GM12878 (cell line): ENCODE data around the gene PCP4L1. TPM values are rescaled to one million over a fixed set of nuclear protein-coding genes. Genes with fewer than 3 reads are reported as not detected.

Experiments
- ATAC-seq: fragments of 200-7000 bp; cut with Tn5 transposase; 3 replicates; pipeline ENCODE4 v1.9.1; 2020; ENCODE audit warnings: mild to moderate bottlenecking, moderate library complexity
- BruUV-seq: library from RNA; stranded (reverse); fragments of 400-500 nt; replicated peaks from 2 replicates; lab custom pipeline; 2021; lab: Mats Ljungman, UMichigan
- CTCF ChIA-PET: fragments of 300-600 bp; sonication (Branson Sonifier 250); formaldehyde crosslinking; extraction: SDS; loops from one replicate; lab custom pipeline; 2021; ENCODE audit warnings: inconsistent platforms; lab: Yijun Ruan, JAX
- POLR2A ChIA-PET: fragments of 350-600 bp; formaldehyde crosslinking; extraction: SDS; loops from one replicate; lab custom pipeline; 2021; ENCODE audit warnings: inconsistent platforms; lab: Charles Lee
- RAD21 ChIA-PET: fragments of 300-600 bp; sonication (Branson Sonifier 250); formaldehyde crosslinking; loops from one replicate; lab custom pipeline; 2023; ENCODE audit warnings: antibody characterized with exemption; ENCODE audit not compliant: unreplicated experiment; lab: Charles Lee
- SMC1A ChIA-PET: fragments of 300-600 bp; sonication (Branson Sonifier 250); formaldehyde crosslinking; loops from one replicate; lab custom pipeline; 2023; ENCODE audit not compliant: unreplicated experiment, uncharacterized antibody; lab: Charles Lee
- DNase-seq: peaks from one replicate; pipeline ENCODE4 v3.0.0-alpha.2; 2011; ENCODE audit warnings: low read depth, low spot score
- FAIRE-seq: peaks from 3 replicates; lab custom pipeline; 2011; peaks lifted over from hg19 to GRCh38; lab: Jason Lieb, UNC
- H2AFZ ChIP-seq: 2 replicates; pipeline ENCODE4 v1.6.0; 2011; ENCODE audit warnings: low read depth, low read length, control low read depth; ENCODE audit not compliant: control insufficient read depth
- H3K27ac ChIP-seq: 2 replicates; pipeline ENCODE4 v1.5.1; 2011; ENCODE audit warnings: control low read depth; ENCODE audit not compliant: control insufficient read depth, insufficient read depth
- H3K27me3 ChIP-seq, 2 experiments: replicated peaks in 1 of 2; 2 replicates each; pipeline versions ENCODE4 v1.6.0 to v1.6.1; 2011; ENCODE audit warnings: low read length in 1 of 2; ENCODE audit not compliant: control insufficient read depth in 2 of 2, insufficient read depth in 2 of 2
- H3K36me3 ChIP-seq, 2 experiments: 2 replicates each; pipeline ENCODE4 v1.5.1; 2011; ENCODE audit warnings: low read length in 1 of 2; ENCODE audit not compliant: control insufficient read depth in 2 of 2, insufficient read depth in 2 of 2
- H3K4me1 ChIP-seq: 2 replicates; pipeline ENCODE4 v1.6.1; 2011; ENCODE audit warnings: mild to moderate bottlenecking, low read length, moderate library complexity, mixed read lengths; ENCODE audit not compliant: control insufficient read depth, insufficient read depth
- H3K4me2 ChIP-seq: 2 replicates; pipeline ENCODE4 v1.6.0; 2011; ENCODE audit warnings: control low read depth; ENCODE audit not compliant: control insufficient read depth, insufficient read depth
- H3K4me3 ChIP-seq: fragments of 200-600 bp; sonication (generic); 2 replicates; pipeline ENCODE4 v1.5.1; 2016
- H3K79me2 ChIP-seq: 2 replicates; pipeline ENCODE4 v1.6.0; 2011; ENCODE audit warnings: low read length; ENCODE audit not compliant: control insufficient read depth, insufficient read depth
- H3K9ac ChIP-seq: 2 replicates; pipeline ENCODE4 v1.8.0; 2011; ENCODE audit warnings: low read length, control low read depth, mixed read lengths; ENCODE audit not compliant: control insufficient read depth, insufficient read depth
- H3K9me3 ChIP-seq: replicated peaks from 3 replicates; pipeline ENCODE4 v1.5.1; 2011; ENCODE audit warnings: mild to moderate bottlenecking, low read length; ENCODE audit not compliant: control insufficient read depth, insufficient read depth
- H4K20me1 ChIP-seq: 2 replicates; pipeline ENCODE4 v1.6.0; 2011; ENCODE audit not compliant: control insufficient read depth, insufficient read depth
- CBX3 ChIP-seq: fragments of 200-600 bp; sonication (generic); IDR thresholded peaks from 2 replicates; pipeline ENCODE4 v1.6.1; 2016; ENCODE audit warnings: low read depth, borderline replicate concordance
- CHD4 ChIP-seq: fragments of 200-600 bp; sonication (generic); IDR thresholded peaks from 2 replicates; pipeline ENCODE4 v1.6.1; 2016; ENCODE audit warnings: mild to moderate bottlenecking
- HCFC1 ChIP-seq: fragments of 150-350 bp; IDR thresholded peaks from 2 replicates; pipeline ENCODE4 v1.6.1; 2014; ENCODE audit warnings: low read length
- HDAC6 ChIP-seq: fragments of 200-600 bp; sonication (generic); IDR thresholded peaks from one replicate; pipeline ENCODE4 v1.8.0; 2017; ENCODE audit warnings: antibody characterized with exemption; ENCODE audit not compliant: unreplicated experiment
- JUNB ChIP-seq: IDR thresholded peaks from 2 replicates; pipeline ENCODE4 v1.6.1; 2016; ENCODE audit warnings: antibody characterized with exemption, mild to moderate bottlenecking
- MTA2 ChIP-seq: fragments of 450-650 bp; IDR thresholded peaks from 2 replicates; pipeline ENCODE4 v1.6.1; 2016; ENCODE audit warnings: low read depth, mild to moderate bottlenecking, moderate library complexity
- MYC ChIP-seq: IDR thresholded peaks from 2 replicates; pipeline ENCODE4 v1.6.1; 2011; ENCODE audit warnings: mild to moderate bottlenecking, low read length, moderate library complexity, inconsistent platforms; ENCODE audit not compliant: insufficient read depth, insufficient replicate concordance, insufficient read length, severe bottlenecking
- NFYA ChIP-seq: IDR thresholded peaks from 2 replicates; pipeline ENCODE4 v1.6.1; 2011; ENCODE audit warnings: low read depth, mild to moderate bottlenecking, low read length, improper control_type of control experiment, borderline replicate concordance
- PAX8 ChIP-seq: fragments of 450-650 bp; IDR thresholded peaks from 2 replicates; pipeline ENCODE4 v1.6.1; 2017; ENCODE audit warnings: mild to moderate bottlenecking, moderate library complexity
- PKNOX1 ChIP-seq: fragments of 450-650 bp; IDR thresholded peaks from 2 replicates; pipeline ENCODE4 v1.6.1; 2016; ENCODE audit warnings: mild to moderate bottlenecking
- POU2F2 ChIP-seq: IDR thresholded peaks from 3 replicates; pipeline ENCODE4 v1.6.1; 2011; ENCODE audit warnings: low read depth, mild to moderate bottlenecking, low read length, borderline replicate concordance
- RBBP5 ChIP-seq: fragments of 200-600 bp; sonication (generic); conservative IDR thresholded peaks from 2 replicates; pipeline ENCODE4 v1.6.1; 2016
- REST ChIP-seq: IDR thresholded peaks from 2 replicates; pipeline ENCODE4 v1.6.1; 2012; ENCODE audit warnings: mild to moderate bottlenecking, low read depth, low read length
- STAT1 ChIP-seq: fragments of 450-650 bp; conservative IDR thresholded peaks from 2 replicates; pipeline ENCODE4 v1.6.1; 2014; ENCODE audit warnings: antibody characterized with exemption, mild to moderate bottlenecking
- ZNF207 ChIP-seq: fragments of 450-650 bp; IDR thresholded peaks from 2 replicates; pipeline ENCODE4 v1.6.1; 2014; ENCODE audit warnings: antibody characterized with exemption, mild to moderate bottlenecking, borderline replicate concordance
- ZNF217 ChIP-seq: fragments of 450-650 bp; IDR thresholded peaks from 2 replicates; pipeline ENCODE4 v1.6.1; 2017; ENCODE audit warnings: antibody characterized with exemption, mild to moderate bottlenecking
- ZNF24 ChIP-seq: fragments of 450-650 bp; IDR thresholded peaks from 2 replicates; pipeline ENCODE4 v1.6.1; 2017; ENCODE audit warnings: antibody characterized with exemption, mild to moderate bottlenecking
- WGBS: methylation state at CpG from one replicate; pipeline ENCODE4 v1.1.6; 2016; ENCODE audit warnings: low lambda C conversion rate; ENCODE audit not compliant: insufficient replicate concordance, insufficient coverage; ENCODE audit errors: missing lambda C conversion rate; 5-methylcytosine and 5-hydroxymethylcytosine counted together
- in situ Hi-C: fragments of 300-500 bp; cut with MboI; formaldehyde crosslinking; loops from 9 replicates; pipeline ENCODE4 v1.14.3; 2018; ENCODE audit warnings: mixed read lengths
- intact Hi-C: fragments of 100-400 bp; cut with micrococcal nuclease; formaldehyde crosslinking; loops from one replicate; pipeline ENCODE4 v1.14.2; 2022; ENCODE audit not compliant: unreplicated experiment
- polyA plus RNA-seq, 11 experiments: library from polyadenylated mRNA; depleted of rRNA in 4 of 11; unstranded in 6 of 11; stranded (reverse) in 5 of 11; fragments of >200 nt; fragmentation: Nextera tagmentation in 4 of 11; fragmentation: Illumina TruSeq in 1 of 11; extraction: Ambion mirVana in 4 of 11; extraction: Trizol in 1 of 11; gene quantifications; 1 replicate in 1 of 11; 2 replicates in 10 of 11; pipeline versions ENCODE4 v1.2.1 to v1.2.3, GENCODE V29; 2011 to 2016; ENCODE audit warnings: inconsistent platforms in 2 of 11, missing spikeins in 2 of 11, low read depth in 1 of 11
- total RNA-seq, 4 experiments: library from RNA; depleted of rRNA in 3 of 4; stranded (reverse); fragments of >200 nt in 3 of 4; fragmentation: Illumina TruSeq in 1 of 4; extraction: Trizol in 1 of 4; gene quantifications; 2 replicates each; pipeline versions ENCODE4 v1.2.1 to v1.2.3, GENCODE V29; 2013 to 2021

The PCP4L1 gene
- total and polyA plus RNA-seq, 10 of the 15 experiments (the other 5 are each of a cell fraction or from before 2014, with no cell fraction given), result 1.0 to 5.2 (median 2.8) TPM

- SMC1A ChIA-PET, result interaction anchor here (0.6 to 1.1 kb wide), 3 partner anchors 10 to 60 kb away, joined by 3 to 4 read pairs (median 4); partner anchors contain the start of gene TOMM40L
- TF ChIP-seq CBX3 (no peak), PKNOX1 (no peak), MTA2 (no peak), CHD4 (no peak), PAX8 (no peak), NFYA (no peak), MYC (no peak), ZNF217 (no peak), HCFC1 (no peak), ZNF207 (no peak), RBBP5 (no peak), JUNB (no peak), HDAC6 (no peak), STAT1 (no peak), POU2F2 (no peak), REST (no peak), ZNF24 (no peak)
- H3K9ac ChIP-seq, result no peak overlapping the region
- no peak for ATAC-seq
- FAIRE-seq, result no peak
- WGBS, result 72% methylated on average over 5 of the region's 5 CpGs
- no peaks in the 10 kb centered on the region for H3K9me3 ChIP-seq
- CTCF ChIA-PET, result interaction anchor here (0.6 to 0.8 kb wide), 3 partner anchors 18 to 239 kb away, joined by 3 to 5 read pairs (median 3); no protein-coding TSS in a partner anchor
- H3K79me2 ChIP-seq, result no peaks in the 10 kb centered on the region
- H3K36me3 ChIP-seq, result no peaks in the 10 kb centered on the region
- H3K27me3 ChIP-seq, result peaks cover 0 to 3% of the 10 kb centered on the region in 2 experiments; a peak in 1 of 4 replicates
- in situ Hi-C loops (no loop called here), intact Hi-C loops (no loop called here)
- POLR2A ChIA-PET, result interaction anchor here (0.6 kb wide), 1 partner anchor 55 kb away, joined by 3 read pairs; no protein-coding TSS in a partner anchor
- H3K4me2 ChIP-seq, result no peak overlapping the region
- H3K4me3 ChIP-seq, result no peak overlapping the region
- H3K4me1 ChIP-seq, result no peaks in the 10 kb centered on the region
- RAD21 ChIA-PET, result no interaction called here
- no peak overlapping the region for H2AFZ ChIP-seq
- BruUV-seq, result no TSS peak
- H4K20me1 ChIP-seq, result no peaks in the 10 kb centered on the region
- no peak for DNase-seq
- no peak overlapping the region for H3K27ac ChIP-seq
Measured at GRCh38 chr1:161285521-161285920, 27.0 kb downstream of the PCP4L1 start.
